ENCODE data around the gene AFP. TPM values are rescaled to one million over a fixed set of nuclear protein-coding genes. Genes with fewer than 3 reads are reported as not detected.

Gene AFP
- total RNA-seq, 2 donors from 2014 or later: not detected

GRCh38 chr4:73451981-73452747, 16.1 kb downstream of the AFP start:
- no peak for DNase-seq
- ATAC-seq: no peak
- intact Hi-C loops (cut with DNase I, micrococcal nuclease): no loop called here

- DNase-seq (peak; percentile 22 to 33), ATAC-seq (peak; percentile 100)
- intact Hi-C loops (cut with DNase I, micrococcal nuclease): no loop called here
Measured at GRCh38 chr4:73452953-73453700, 17.1 kb downstream of the AFP start.

- intact Hi-C loops (cut with DNase I, micrococcal nuclease): no loop called here
- DNase-seq (no peak), ATAC-seq (peak; percentile 15)
Measured at GRCh38 chr4:73453701-73454005, 17.6 kb downstream of the AFP start.

GRCh38 chr4:73454920-73455319, 18.9 kb downstream of the AFP start:
- DNase-seq: no peak
- intact Hi-C loops (cut with DNase I, micrococcal nuclease): no loop called here
- ATAC-seq: no peak

- ATAC-seq: no peak
- no peak for DNase-seq
- intact Hi-C loops (cut with DNase I, micrococcal nuclease): no loop called here
Measured at GRCh38 chr4:73456177-73457022, 20.4 kb downstream of the AFP start.

GRCh38 chr4:73458184-73459047, 22.4 kb downstream of the AFP start:
- ATAC-seq (no peak), DNase-seq (no peak)
- intact Hi-C loops (cut with DNase I, micrococcal nuclease): no loop called here

- ATAC-seq (no peak), DNase-seq (no peak)
- intact Hi-C loops (cut with DNase I, micrococcal nuclease): no loop called here
Measured at GRCh38 chr4:73459048-73459421, 23.0 kb downstream of the AFP start.

GRCh38 chr4:73460913-73461522, 25.0 kb downstream of the AFP start:
- ATAC-seq: no peak
- intact Hi-C loops (cut with DNase I, micrococcal nuclease): no loop called here
- no peak for DNase-seq

GRCh38 chr4:73468170-73468569, 32.1 kb downstream of the AFP start:
- intact Hi-C loops (cut with DNase I, micrococcal nuclease): no loop called here
- ATAC-seq (no peak), DNase-seq (no peak)

- DNase-seq (no peak), ATAC-seq (no peak)
- intact Hi-C loops (cut with DNase I, micrococcal nuclease): no loop called here
Measured at GRCh38 chr4:73470728-73471127, 34.7 kb downstream of the AFP start.

GRCh38 chr4:73477176-73477575, 41.2 kb downstream of the AFP start:
- no peak for DNase-seq
- no peak for ATAC-seq
- intact Hi-C loops (cut with DNase I, micrococcal nuclease): no loop called here

GRCh38 chr4:73479323-73479722, 43.3 kb downstream of the AFP start:
- DNase-seq: no peak

GRCh38 chr4:73481358-73481757, 45.3 kb downstream of the AFP start, which contains the start of gene AFM:
Gene AFM, plus strand, starts transcription at chr4:73481745. Its CDS starts 31 bp downstream, at chr4:73481776.
- ATAC-seq (no peak), DNase-seq (no peak)
- intact Hi-C loops (cut with DNase I, micrococcal nuclease): no loop called here

More at GRCh38 chr4:73479323-73479722, 43.3 kb downstream of the AFP start:
- intact Hi-C loops (cut with DNase I, micrococcal nuclease): no loop called here
- ATAC-seq: no peak

- DNase-seq: no peak
- intact Hi-C loops (cut with DNase I, micrococcal nuclease): no loop called here
- ATAC-seq: no peak
Measured at GRCh38 chr4:73485085-73485484, 49.1 kb downstream of the AFP start.

- DNase-seq (no peak), ATAC-seq (no peak)
- intact Hi-C loops (cut with DNase I, micrococcal nuclease): no loop called here
Measured at GRCh38 chr4:73485596-73485995, 49.6 kb downstream of the AFP start.

GRCh38 chr4:73486497-73486896, 50.5 kb downstream of the AFP start:
- DNase-seq (no peak), ATAC-seq (no peak)
- intact Hi-C loops (cut with DNase I, micrococcal nuclease): no loop called here

- DNase-seq (no peak), ATAC-seq (no peak)
- intact Hi-C loops (cut with DNase I, micrococcal nuclease): no loop called here
Measured at GRCh38 chr4:73487233-73487632, 51.2 kb downstream of the AFP start.

- intact Hi-C loops (cut with DNase I, micrococcal nuclease): no loop called here
- ATAC-seq (peak; percentile 92), DNase-seq (no peak)
Measured at GRCh38 chr4:73499996-73500765, 64.2 kb downstream of the AFP start.
